Dendritic cell treated with granulocyte-macrophage colony-stimulating factor and Interleukin-4, amounts not matched to agents 40 ng/mL and 50 ng/mL, for 4 days (primary cell): ENCODE results near the gene SMIM36.
"Not testable (repeated sequence)": the region's sequence is repeated elsewhere in the genome, so short reads cannot be mapped to it uniquely, and the experiment has no call there.

Experiments used
- H3K27ac Mint-ChIP-seq: one replicate; pipeline ENCODE4 v1.8.0; 2022; ENCODE audit warnings: mild to moderate bottlenecking, mixed read lengths
- H3K27me3 Mint-ChIP-seq: one replicate; pipeline ENCODE4 v1.8.0; 2022; ENCODE audit warnings: mild to moderate bottlenecking, mixed read lengths
- H3K36me3 Mint-ChIP-seq: one replicate; pipeline ENCODE4 v1.8.0; 2022; ENCODE audit warnings: low read depth, mixed read lengths
- H3K4me1 Mint-ChIP-seq: one replicate; pipeline ENCODE4 v1.8.0; 2022; ENCODE audit warnings: low read depth, mixed read lengths
- H3K4me3 Mint-ChIP-seq: one replicate; pipeline ENCODE4 v1.8.0; 2022; ENCODE audit warnings: mild to moderate bottlenecking, moderate library complexity, mixed read lengths
- H3K9me3 Mint-ChIP-seq: one replicate; pipeline ENCODE4 v1.8.0; 2022; ENCODE audit warnings: mixed read lengths
- intact Hi-C: fragments of 100-400 bp; cut with micrococcal nuclease; formaldehyde crosslinking; loops from one replicate; pipeline ENCODE4 v1.15.0; 2022

SMIM36 gene

GRCh38 chr17:55487695-55488432 lies 23.4 kb downstream of the SMIM36 start:
- Mint-ChIP-seq H3K36me3 (no peaks in the 10 kb centered on the region), H3K27ac (no peak overlapping the region), H3K27me3 (peaks cover 18% of the 10 kb centered on the region), H3K4me1 (no peaks in the 10 kb centered on the region), H3K9me3 (no peaks in the 10 kb centered on the region), H3K4me3 (no peak overlapping the region)
- intact Hi-C loops: no loop called here

GRCh38 chr17:55484575-55484974 lies 26.7 kb downstream of the SMIM36 start:
- Mint-ChIP-seq H3K36me3 (no peaks in the 10 kb centered on the region), H3K27ac (no peak overlapping the region)
- intact Hi-C loops: no loop called here

GRCh38 chr17:55482591-55483389 lies 28.5 kb downstream of the SMIM36 start:
- intact Hi-C loops: no loop called here
- Mint-ChIP-seq H3K27me3 (peaks cover 1% of the 10 kb centered on the region), H3K36me3 (no peaks in the 10 kb centered on the region), H3K9me3 (no peaks in the 10 kb centered on the region), H3K4me3 (no peak overlapping the region), H3K4me1 (no peaks in the 10 kb centered on the region), H3K27ac (no peak overlapping the region)

More at GRCh38 chr17:55484575-55484974, 26.7 kb downstream of the SMIM36 start:
- H3K27me3 Mint-ChIP-seq: peaks cover 5% of the 10 kb centered on the region
- no peak overlapping the region for H3K4me3 Mint-ChIP-seq
- H3K4me1 Mint-ChIP-seq: no peaks in the 10 kb centered on the region
- H3K9me3 Mint-ChIP-seq: no peaks in the 10 kb centered on the region

GRCh38 chr17:55480631-55481315 lies 30.5 kb downstream of the SMIM36 start:
- peaks cover 1% of the 10 kb centered on the region for H3K27me3 Mint-ChIP-seq
- intact Hi-C loops: no loop called here

GRCh38 chr17:55479903-55480302 lies 31.3 kb downstream of the SMIM36 start:
- Mint-ChIP-seq H3K9me3 (no peaks in the 10 kb centered on the region), H3K36me3 (no peaks in the 10 kb centered on the region), H3K4me1 (no peaks in the 10 kb centered on the region), H3K4me3 (no peak overlapping the region), H3K27ac (no peak overlapping the region), H3K27me3 (peaks cover 1% of the 10 kb centered on the region)
- intact Hi-C loops: no loop called here

More at GRCh38 chr17:55480631-55481315, 30.5 kb downstream of the SMIM36 start:
- H3K4me3 Mint-ChIP-seq: no peak overlapping the region
- H3K27ac Mint-ChIP-seq: no peak overlapping the region
- no peaks in the 10 kb centered on the region for H3K9me3 Mint-ChIP-seq
- no peaks in the 10 kb centered on the region for H3K36me3 Mint-ChIP-seq
- no peaks in the 10 kb centered on the region for H3K4me1 Mint-ChIP-seq

GRCh38 chr17:55478971-55479370 lies 32.3 kb downstream of the SMIM36 start:
- Mint-ChIP-seq H3K36me3 (no peaks in the 10 kb centered on the region), H3K27ac (no peak overlapping the region)
- intact Hi-C loops: no loop called here

GRCh38 chr17:55466671-55467070 lies 44.6 kb downstream of the SMIM36 start:
- Mint-ChIP-seq H3K9me3 (no peaks in the 10 kb centered on the region), H3K36me3 (no peaks in the 10 kb centered on the region), H3K27ac (no peak overlapping the region), H3K4me3 (no peak overlapping the region), H3K27me3 (peaks cover 24% of the 10 kb centered on the region), H3K4me1 (peaks cover 6% of the 10 kb centered on the region)
- intact Hi-C loops: no loop called here

More at GRCh38 chr17:55478971-55479370, 32.3 kb downstream of the SMIM36 start:
- Mint-ChIP-seq H3K9me3 (no peaks in the 10 kb centered on the region), H3K4me1 (no peaks in the 10 kb centered on the region), H3K27me3 (peaks cover 1% of the 10 kb centered on the region), H3K4me3 (no peak overlapping the region)

- H3K4me1 Mint-ChIP-seq, H3K4me3 Mint-ChIP-seq, H3K36me3 Mint-ChIP-seq, H3K9me3 Mint-ChIP-seq, H3K27ac Mint-ChIP-seq, intact Hi-C loops: not testable (repeated sequence)
- H3K27me3 Mint-ChIP-seq: peaks cover 26% of the 10 kb centered on the region
These were observed 45.5 kb downstream of the SMIM36 start for GRCh38 chr17:55465771-55466170.

GRCh38 chr17:55463600-55463999 lies 47.7 kb downstream of the SMIM36 start:
- Mint-ChIP-seq H3K36me3 (no peaks in the 10 kb centered on the region), H3K27me3 (peaks cover 20% of the 10 kb centered on the region), H3K9me3 (no peaks in the 10 kb centered on the region), H3K27ac (peak overlapping the region; percentile 39), H3K4me3 (no peak overlapping the region), H3K4me1 (peaks cover 7% of the 10 kb centered on the region)
- intact Hi-C loops: no loop called here

GRCh38 chr17:55462711-55463110 lies 48.5 kb downstream of the SMIM36 start:
- Mint-ChIP-seq H3K27ac (no peak overlapping the region), H3K9me3 (no peaks in the 10 kb centered on the region), H3K4me3 (no peak overlapping the region), H3K27me3 (peaks cover 16% of the 10 kb centered on the region), H3K4me1 (peaks cover 13% of the 10 kb centered on the region), H3K36me3 (no peaks in the 10 kb centered on the region)
- intact Hi-C loops: no loop called here

GRCh38 chr17:55462234-55462633 lies 49.0 kb downstream of the SMIM36 start:
- Mint-ChIP-seq H3K4me1 (peaks cover 13% of the 10 kb centered on the region), H3K4me3 (no peak overlapping the region), H3K27ac (no peak overlapping the region), H3K36me3 (no peaks in the 10 kb centered on the region), H3K27me3 (peaks cover 14% of the 10 kb centered on the region), H3K9me3 (no peaks in the 10 kb centered on the region)
- intact Hi-C loops: no loop called here

GRCh38 chr17:55458978-55459377 lies 52.3 kb downstream of the SMIM36 start:
- Mint-ChIP-seq H3K27ac (no peak overlapping the region), H3K27me3 (peaks cover 14% of the 10 kb centered on the region), H3K4me3 (no peak overlapping the region), H3K36me3 (no peaks in the 10 kb centered on the region), H3K4me1 (peaks cover 16% of the 10 kb centered on the region), H3K9me3 (no peaks in the 10 kb centered on the region)
- intact Hi-C loops: no loop called here

GRCh38 chr17:55458287-55458900 lies 52.9 kb downstream of the SMIM36 start:
- Mint-ChIP-seq H3K27ac (no peak overlapping the region), H3K36me3 (no peaks in the 10 kb centered on the region), H3K4me3 (no peak overlapping the region), H3K4me1 (peaks cover 16% of the 10 kb centered on the region), H3K9me3 (no peaks in the 10 kb centered on the region), H3K27me3 (peaks cover 14% of the 10 kb centered on the region)
- intact Hi-C loops: no loop called here
